HG02870 (cell line): ENCODE data around the gene KNSTRN.

Experiments used
- ATAC-seq: cut with Tn5 transposase; IDR thresholded peaks from one replicate; pipeline ENCODE4 v1.9.1; 2021; ENCODE audit warnings: mild to moderate bottlenecking, moderate library complexity; ENCODE audit not compliant: unreplicated experiment

The KNSTRN gene

DNA sequence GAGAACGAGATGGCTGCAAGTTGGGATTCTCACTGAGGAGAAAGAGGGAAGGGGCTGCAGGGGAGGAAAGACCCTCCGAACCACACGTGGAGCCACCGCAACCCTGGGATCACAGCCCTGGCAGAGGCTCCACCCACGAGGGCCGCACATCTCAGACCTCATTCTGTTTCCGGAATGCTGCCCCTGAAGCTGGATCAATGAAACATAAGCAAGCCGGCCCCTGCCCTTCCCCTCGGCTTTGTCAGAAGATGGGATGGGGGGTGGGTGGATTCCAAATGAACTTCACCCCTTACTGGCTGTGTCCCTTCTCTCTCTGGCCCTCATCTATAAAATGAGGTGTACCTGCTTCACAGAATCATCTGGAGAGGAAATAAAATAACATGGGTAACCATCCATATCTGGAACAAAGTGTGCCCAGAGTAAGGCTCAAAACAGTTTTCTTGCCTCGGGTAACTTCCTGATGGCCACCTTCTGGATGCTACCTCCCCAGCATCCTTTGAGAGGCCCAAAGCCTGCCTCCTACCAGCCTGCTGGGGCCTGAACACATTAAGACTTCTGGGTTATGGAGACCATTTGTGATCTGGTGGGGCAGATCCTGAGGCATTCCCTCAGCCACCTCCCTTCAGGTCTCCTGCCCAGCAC, 37.2 kb upstream of the KNSTRN start:
- no peak for ATAC-seq

DNA sequence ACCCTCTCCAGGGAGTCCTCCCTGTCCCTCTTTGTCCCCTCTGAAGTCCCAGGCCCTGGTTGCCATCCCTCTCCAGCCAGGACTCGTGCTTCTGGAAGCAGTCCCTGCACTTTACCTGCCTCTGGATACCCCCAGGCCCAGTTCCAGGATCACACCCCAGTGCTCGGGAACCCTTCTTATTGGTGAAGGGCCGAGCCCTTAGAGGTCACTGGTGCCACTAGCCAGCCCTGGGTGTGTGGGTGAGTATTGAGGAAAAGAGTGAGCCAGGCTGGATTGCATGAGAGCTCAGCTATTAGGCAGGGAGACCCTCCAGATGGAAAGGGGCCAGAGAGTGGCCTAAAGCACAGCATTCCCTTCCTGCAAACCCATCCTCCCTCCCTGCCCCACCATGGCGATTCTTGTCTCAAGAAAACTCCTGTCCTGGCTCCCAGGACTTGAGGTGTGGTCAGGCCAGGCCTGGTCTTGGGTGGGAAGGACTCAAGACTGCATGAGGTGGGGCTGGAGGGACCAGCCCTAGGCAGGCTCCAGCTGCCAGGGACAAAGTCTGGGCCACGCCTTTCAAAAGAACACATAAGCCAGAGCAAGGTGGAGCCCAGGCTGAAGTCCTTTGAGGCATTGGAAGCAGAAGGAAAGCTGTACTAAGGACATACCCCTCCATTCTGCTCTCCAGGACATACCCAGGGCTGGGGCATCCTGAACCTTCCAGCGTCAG, 36.5 kb upstream of the KNSTRN start:
- no peak for ATAC-seq

DNA sequence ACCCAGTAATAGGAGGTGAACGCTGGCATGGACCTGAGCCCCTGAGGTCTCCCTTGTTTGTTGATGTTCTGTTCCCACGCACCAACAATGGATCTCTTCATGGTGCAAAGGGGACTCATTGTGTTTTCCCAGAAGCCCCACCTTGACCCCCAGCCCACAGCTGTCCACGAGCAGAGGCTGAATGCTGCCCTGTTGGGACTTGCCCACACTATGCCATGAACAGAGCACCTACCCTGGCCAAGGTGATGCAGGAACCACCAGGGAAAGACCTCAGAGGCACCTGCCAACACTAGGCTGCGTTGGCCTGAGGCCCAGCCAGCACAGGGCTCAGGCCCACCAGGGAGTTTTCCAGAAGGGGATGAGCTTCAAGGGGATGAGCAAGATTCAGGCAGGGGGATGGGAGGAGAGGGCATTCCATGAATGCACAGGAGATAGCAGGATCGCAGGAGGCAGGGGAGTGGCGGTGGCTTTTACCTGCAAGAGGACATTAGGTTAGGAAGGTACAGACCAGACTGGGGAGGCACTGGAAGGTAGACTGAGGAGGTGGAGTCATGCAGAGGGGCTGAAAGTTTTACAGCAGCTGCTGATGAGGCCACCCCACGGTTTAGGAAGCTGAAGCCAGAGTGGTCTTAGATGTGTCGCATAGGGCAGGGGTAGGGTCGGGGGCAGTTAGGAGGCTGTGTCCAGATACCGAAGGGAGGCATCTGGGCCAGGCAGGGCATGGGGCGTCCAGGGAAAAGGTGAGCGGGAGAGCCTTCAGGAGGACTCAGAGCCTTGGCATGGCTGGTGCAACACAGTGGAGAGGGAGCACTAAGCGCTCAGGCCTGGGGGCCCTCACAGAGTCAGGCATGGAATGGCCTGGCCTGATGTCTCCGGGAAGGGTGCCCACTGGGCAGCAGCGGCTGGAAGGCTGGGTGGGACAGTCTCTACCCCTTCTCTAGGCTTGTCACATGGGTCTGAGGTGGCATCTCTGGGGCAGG, 35.7 kb upstream of the KNSTRN start:
- ATAC-seq, result no peak

DNA sequence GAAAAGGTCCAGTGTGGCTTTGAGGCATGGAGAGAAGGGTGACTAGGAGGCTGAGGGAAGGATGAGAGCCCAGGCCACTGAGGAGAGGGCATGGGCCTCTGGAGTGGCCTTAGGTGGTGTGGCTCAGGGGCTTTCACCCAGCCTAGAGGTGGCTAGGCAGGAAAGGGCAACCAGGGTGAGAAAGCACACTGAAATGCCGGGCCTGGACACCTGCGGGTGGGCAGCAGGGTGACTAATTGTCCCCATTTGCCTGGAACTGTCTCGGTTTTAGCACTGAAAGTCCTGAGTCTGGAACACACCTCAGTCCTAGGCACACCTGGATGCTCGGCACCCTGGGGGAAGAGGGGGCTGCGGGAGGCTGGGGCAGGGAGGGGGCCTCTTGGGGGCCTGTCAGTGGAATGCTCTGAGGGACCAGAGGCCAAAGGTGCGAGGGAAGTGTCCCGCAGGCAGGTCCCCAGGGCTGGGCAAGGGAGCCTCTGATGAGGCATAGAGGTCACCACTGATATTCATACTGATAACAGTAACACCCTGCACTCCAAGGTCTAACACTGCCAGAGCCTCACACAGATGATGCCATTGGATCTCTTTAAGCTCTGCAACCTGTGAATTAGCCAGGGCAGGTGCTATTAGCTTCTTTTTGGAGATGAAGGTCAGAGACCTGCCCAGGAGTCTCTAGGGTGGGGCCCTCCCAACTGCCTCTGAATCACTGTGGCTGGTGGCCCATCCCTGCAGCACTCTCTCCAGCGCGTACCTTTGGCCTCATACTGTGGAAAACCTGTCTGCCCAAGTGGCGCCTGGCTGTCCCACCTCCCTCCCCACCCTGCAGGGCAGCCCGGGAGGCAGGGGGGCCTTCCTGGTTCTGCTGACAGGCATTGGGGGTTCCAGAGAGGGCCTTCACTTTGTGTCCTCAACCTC, 34.7 kb upstream of the KNSTRN start:
- ATAC-seq, result no peak

DNA sequence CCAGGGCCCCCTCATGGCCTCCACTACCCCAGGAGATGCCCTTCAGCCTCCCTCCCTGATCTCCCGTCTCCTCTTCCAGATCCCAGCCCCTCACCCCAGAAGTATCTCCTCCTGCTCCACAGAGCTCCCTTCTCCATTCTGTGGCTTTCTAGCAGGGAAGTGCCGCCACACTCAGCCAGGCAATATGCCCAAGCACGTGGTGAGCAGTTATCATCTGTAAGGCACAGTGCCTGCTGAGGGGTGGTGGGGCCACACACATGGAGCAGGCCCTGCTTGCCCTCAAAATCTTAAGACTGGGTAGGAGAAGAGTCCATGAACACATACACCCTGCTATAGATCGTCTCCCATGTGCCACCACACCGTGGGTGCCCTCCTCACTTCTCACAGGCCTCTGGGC, 34.0 kb upstream of the KNSTRN start:
- ATAC-seq, result no peak

DNA sequence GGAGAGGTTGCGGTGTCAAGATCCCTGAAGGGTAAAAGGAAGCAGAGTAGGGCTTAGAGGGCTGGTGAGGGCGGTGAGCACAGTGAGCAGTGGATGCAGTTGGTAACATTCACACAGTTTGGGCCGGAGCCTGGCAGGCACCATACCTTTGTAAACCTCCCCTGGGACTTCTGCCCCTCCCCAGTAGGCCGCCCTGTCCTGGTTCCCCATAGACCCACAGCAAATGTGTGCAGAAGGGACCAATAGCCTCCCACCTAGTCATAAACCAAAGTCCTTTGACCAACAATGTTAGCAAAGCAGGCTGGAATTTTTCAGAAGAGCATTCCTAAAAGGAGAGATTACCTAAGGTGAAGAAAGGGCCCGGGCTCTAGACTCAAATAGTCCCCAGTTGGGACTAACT, 33.4 kb upstream of the KNSTRN start:
- no peak for ATAC-seq

DNA sequence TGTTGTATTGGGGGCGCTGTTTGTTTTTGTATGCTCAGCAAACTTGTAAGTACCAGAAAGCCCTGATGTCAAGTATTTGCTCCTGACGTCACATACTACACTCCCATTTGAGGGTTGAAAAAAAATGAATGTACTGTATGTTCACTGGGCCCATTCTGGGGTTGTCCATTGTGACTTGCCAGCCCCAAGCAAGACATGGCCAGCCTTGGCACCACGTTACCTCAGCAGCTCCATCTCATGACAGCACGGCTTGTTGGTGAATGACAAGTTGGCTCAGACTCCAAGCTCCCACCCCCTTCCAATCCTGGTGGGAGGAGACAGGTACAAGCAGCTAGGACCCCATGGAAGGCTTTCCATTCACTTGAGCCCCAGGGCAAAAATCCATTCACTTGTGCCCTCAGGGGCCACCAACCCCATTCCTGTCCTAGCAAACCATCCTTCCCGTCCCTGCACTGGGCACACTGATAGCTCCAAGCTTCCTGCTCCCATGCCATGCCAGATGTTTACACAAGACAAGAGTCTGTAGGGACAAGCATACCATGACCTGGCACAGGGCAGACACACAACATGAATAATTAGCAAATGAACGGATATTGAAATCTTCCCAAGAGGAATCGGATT, 30.1 kb upstream of the KNSTRN start:
- ATAC-seq, result no peak

DNA sequence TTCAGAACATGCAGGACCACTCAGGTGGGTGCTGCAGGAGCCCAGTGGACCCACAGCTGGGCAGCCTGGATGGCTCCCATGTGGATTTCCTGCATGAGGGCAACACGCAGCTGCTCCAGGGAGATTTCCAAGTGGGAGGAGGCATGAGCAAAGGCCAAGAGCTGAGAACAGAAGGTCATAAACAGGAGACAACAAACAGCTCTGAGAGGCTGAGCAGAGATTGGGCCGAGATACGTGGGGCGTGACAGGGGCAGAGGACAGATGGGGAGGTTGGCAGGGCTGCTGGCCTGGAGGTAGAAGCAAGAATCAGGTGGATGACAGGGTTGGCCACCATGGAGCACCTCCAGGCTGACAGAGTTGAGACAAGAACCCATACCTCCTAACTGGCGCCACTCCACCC, 28.8 kb upstream of the KNSTRN start:
- no peak for ATAC-seq

DNA sequence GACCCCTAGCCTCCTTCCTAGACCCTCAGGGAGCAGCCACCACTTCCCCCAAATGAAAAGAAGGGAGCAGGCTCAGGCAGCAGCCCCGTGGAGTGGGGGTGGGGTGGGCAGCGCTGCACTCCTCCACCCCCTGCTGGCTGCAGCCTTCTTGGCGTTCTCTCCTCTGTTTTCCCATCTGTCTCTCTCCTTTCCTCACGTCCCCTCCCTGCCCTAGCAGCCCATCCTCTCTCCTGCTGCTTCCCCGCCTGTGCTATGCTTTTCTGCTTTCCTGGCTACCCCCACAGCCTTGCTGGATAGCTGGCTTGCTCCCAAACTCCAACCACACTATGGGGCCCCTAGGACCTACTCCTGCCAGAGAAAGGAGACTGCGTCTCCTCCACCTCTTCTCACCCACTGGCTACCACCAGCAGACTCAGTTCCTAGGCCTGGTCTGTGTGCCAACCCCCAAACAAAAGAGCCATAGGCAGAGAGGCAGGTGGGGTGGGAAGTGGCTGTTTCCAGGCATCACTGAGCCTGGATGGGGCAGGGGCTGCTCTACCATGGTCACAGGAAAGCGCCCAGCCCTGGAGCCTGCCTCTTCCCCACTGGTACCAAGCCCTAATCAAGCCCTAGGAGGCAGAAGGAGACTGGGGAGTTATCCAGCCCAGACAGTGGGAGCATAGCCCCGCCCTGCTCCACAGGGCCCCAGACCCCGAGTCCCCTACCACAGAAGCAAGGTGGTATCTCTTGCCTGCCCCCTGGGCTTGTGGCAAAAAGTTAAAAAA, 27.9 kb upstream of the KNSTRN start:
- no peak for ATAC-seq

DNA sequence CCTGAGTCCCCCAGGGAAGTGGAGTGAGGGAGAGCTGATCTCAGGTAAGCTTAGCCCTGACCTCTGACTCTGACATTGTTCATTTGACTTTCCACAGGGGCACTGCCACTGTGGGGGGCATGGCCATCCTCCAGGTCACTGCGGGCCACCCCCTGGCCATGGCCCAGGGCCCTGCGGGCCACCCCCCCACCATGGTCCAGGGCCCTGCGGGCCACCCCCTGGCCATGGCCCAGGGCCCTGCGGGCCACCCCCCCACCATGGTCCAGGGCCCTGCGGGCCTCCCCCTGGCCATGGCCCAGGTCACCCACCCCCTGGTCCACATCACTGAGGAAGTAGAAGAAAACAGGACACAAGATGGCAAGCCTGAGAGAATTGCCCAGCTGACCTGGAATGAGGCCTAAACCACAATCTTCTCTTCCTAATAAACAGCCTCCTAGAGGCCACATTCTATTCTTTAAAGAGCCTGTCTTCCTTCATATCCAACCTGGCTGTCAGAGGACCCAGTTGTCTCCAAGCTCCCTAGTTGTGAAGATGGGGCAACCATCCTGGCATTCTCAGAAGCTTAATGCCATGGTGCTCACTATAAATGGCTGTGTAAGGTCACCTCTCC, 26.4 kb upstream of the KNSTRN start:
- no peak for ATAC-seq

DNA sequence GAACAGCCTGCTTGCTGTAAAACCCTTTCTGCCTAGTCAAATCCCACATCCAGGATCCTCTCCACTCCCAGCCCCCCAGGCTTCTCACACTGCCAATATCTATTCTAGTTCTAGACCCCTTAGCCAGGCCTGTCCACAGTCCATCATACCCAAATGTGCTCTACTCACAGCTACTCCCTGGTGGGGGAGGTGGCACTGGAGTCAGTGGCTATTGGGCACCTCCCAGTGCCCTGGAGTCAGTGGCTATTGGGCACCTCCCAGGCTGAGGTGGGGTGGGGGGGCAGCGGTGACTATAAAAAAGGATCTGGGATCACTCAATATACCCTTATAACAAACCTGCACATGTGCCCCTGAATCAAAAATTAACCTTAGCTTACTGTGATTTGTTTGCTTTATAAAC, 25.3 kb upstream of the KNSTRN start:
- ATAC-seq, result no peak

DNA sequence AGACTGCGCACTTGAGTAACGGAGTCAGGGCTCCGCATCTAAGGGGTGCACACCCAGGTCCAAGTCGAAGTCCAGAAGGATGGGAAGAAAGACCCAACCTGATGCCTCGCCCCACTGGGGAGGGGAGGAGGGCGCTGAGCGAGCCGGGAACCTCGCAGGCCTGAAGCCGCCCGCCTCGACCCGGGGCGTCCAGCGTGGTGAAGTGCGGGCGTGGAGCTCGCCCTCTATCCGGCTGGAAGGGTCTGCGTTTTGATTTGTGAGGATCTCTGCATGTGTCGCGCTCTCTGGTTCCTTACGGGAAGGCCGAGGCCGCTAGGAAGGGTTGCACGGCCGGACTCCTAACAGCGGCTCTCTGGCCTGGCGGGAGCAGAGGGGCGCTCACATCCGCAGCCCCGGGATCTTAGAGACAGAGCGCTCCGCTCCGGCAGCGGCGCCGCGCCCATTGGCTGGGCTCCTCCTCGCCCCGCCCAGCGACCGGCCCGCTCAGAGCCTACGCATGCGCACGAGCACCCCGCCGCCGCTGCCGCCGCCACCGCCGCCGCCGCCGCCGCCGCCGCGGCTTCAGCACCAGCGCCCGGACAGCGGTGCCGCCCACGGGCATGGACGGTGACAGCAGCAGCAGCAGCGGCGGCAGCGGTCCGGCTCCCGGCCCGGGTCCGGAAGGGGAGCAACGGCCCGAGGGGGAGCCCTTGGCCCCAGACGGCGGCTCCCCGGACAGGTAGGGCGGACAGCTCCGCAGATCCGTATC, 24.6 kb upstream of the KNSTRN start, which contains the start of gene DISP2:
DISP2 (plus strand) TSS at position 497 of the 748 bp plus-strand sequence; CDS start at position 600, 103 bp downstream.
- peak; percentile 71 for ATAC-seq

DNA sequence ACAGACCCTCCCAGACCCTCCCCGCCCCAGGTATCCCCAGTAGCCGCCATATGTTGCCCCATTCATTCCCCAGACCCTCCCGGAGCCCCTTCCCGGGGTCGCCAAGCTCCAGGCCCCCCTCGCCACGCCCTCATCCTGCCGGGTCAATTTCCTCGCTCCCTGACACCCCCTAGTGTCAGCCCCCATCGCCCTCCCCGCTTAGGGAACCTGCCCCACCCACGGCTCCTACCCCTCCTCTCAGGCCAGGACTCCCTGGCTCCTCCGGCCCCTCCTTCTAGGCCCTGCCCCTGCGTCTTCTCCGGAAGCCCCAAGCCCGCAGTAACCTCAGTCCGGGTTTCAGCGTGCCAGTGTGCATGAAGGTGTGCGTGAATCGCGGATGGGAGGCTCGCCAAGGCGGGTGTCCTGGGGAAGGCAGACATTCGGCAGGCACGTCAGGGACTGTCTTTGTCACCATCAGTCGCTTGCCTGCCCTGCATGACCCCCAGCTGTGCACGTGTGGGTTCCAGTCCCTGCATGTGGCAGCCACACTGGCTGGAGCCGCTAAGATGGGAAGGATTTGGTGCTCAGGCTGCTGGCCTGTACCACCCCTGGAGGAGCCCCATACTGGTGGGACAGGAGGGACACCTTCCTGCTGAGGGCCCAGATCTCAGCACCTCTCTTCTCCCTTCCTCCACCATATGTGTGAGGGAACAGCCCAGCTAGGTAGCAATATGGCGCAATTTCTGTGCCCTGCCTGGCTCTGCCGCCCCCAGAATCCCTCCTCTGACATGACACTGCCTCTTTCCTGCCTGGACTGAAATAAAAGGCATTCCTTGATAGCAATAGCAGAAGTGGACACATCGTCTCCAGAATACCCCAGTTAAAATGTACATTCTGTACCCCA, 23.8 kb upstream of the KNSTRN start:
- ATAC-seq, result no peak

DNA sequence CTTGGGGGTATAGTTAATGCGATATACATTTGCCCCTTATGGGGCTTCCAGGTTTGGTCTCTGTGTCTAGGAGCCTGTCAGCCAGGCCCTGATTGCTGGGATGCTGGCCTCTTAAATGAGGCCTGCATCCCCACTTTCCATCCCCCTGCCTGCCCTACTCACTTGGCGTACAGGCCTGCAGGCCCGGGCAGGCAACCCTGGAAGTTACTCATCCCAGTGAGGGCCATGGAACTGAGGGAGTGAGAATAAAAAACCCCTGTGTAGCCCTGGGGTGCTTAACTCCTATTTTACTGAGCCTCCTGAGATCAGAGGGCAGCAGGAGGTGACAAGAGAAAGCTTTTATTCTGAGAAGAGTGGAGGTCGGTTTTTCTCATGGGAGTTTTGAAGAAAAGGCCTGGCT, 22.5 kb upstream of the KNSTRN start:
- ATAC-seq, result no peak

DNA sequence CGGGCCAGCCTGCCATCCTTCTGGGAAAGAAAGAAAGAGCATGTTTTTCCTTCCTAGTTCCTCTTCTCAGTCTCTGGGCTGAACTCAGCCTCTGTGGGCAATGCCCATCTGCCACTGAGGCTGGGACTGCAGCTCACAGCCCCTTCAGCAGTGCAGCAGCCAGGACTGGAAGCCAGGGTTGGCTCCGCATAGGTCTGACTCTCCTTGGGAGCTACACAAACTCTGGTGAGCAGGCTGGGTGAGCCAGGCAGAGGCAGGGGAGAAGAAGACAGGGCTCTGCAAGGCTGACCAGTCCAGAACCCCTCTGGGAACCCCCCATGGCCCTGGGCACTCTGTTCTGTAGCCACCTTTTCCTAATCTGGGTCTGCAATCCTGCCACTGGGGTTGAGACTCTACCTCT, 20.9 kb upstream of the KNSTRN start:
- no peak for ATAC-seq

DNA sequence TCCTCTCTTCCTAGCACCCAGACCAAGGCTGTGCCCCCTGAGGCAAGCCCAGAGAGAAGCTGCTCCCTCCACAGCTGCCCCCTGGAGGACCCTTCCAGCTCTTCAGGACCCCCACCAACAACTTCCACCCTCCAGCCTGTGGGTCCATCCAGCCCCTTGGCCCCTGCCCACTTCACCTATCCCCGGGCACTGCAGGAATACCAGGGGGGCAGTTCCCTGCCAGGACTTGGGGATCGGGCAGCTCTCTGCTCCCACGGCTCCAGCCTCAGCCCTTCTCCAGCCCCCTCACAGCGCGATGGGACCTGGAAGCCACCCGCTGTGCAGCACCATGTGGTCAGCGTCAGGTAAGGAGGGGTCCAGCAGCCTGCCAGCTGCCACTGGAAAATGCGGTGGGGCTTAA, 18.9 kb upstream of the KNSTRN start:
- ATAC-seq, result no peak

DNA sequence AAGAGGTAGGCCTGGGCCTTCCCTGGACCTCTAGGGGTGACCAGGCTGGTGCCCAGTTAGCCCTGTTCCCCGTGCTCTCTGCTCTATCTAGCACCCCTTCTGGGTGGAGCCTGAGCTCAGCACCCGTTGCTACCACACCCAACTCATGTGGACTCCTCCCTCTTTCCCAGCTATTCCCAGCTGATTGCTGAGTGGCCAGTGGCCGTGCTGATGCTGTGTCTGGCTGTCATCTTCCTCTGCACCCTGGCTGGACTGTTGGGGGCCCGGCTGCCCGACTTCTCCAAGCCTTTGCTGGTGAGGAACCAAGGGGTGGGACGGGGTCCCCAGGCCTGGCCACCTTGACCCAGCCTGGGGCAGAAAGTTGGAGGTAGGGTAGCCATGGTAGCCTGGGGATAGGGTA, 18.3 kb upstream of the KNSTRN start:
- ATAC-seq, result no peak
